ENCODE measurements around the gene RPL13A.
A peak's percentile ranks its signal among the peaks of the same experiment; 100 is the strongest.

- peak; percentile 83 for TF ChIP-seq CTCF (conservative IDR thresholded peaks at IDR 0.05; ENCODE audit: low read length)
- no peak for TF ChIP-seq EZH2phosphoT487 (IDR thresholded peaks at IDR 0.05; ENCODE audit: borderline replicate concordance, low read depth, low read length)
These were observed 17.4 kb upstream of the RPL13A start for GRCh38 chr19:49469828-49470614.
